OCI-LY7 (cell line): Measurements from ENCODE around the gene SERPINA1.

Experiments used
- CTCF ChIP-seq: fragments of 200-600 bp; sonication (generic); conservative IDR thresholded peaks from 2 replicates; pipeline ENCODE4 v1.5.1; 2014; ENCODE audit warnings: mild to moderate bottlenecking, antibody characterized with exemption, low read length, moderate library complexity, mixed read lengths
- EZH2phosphoT487 ChIP-seq: fragments of 200-600 bp; sonication (generic); IDR thresholded peaks from 2 replicates; pipeline ENCODE4 v1.6.1; 2018; ENCODE audit warnings: low read depth, borderline replicate concordance, mild to moderate bottlenecking, mixed run types, antibody characterized with exemption, low read length, moderate library complexity, mixed read lengths

- TF ChIP-seq CTCF (no peak), EZH2phosphoT487 (no peak)
These were observed 56.9 kb downstream of the SERPINA1 start for GRCh38 chr14:94331462-94331861.
